Activated B cell treated with CpG ODN at 0.5 μM for 24 hours (primary cell): ENCODE results near the gene IL1B. TPM values are rescaled to one million over a fixed set of nuclear protein-coding genes. Genes with fewer than 3 reads are reported as not detected.
A peak's percentile ranks its signal among the peaks of the same experiment; 100 is the strongest.

Experiments
- ATAC-seq: fragments of 200-7000 bp; cut with Tn5 transposase; one replicate; pipeline ENCODE4 v1.10.0; 2021; ENCODE audit warnings: low read depth, mild to moderate bottlenecking, moderate library complexity
- CTCF ChIA-PET: fragments of 350-600 bp; sonication (Branson Sonifier 250); formaldehyde crosslinking; loops from one replicate; lab custom pipeline; 2021; ENCODE audit warnings: antibody characterized with exemption; lab: Charles Lee
- POLR2A ChIA-PET: fragments of 350-600 bp; sonication (Branson Sonifier 250); formaldehyde crosslinking; loops from one replicate; lab custom pipeline; 2021; ENCODE audit warnings: antibody characterized with exemption; lab: Charles Lee
- DNase-seq: peaks from one replicate; pipeline ENCODE4 v3.0.0; 2022
- H3K27ac Mint-ChIP-seq: one replicate; pipeline ENCODE4 v1.8.0; 2020; ENCODE audit warnings: mixed read lengths
- H3K27me3 Mint-ChIP-seq: one replicate; pipeline ENCODE4 v1.8.0; 2021; ENCODE audit warnings: mixed read lengths
- H3K36me3 Mint-ChIP-seq: one replicate; pipeline ENCODE4 v1.8.0; 2021; ENCODE audit warnings: low read depth, mixed read lengths
- H3K4me1 Mint-ChIP-seq: one replicate; pipeline ENCODE4 v1.8.0; 2021; ENCODE audit warnings: mixed read lengths
- H3K4me3 Mint-ChIP-seq: one replicate; pipeline ENCODE4 v1.8.0; 2020; ENCODE audit warnings: mild to moderate bottlenecking, mixed read lengths
- H3K9me3 Mint-ChIP-seq: one replicate; pipeline ENCODE4 v1.8.0; 2020; ENCODE audit warnings: mixed read lengths
- CTCF ChIP-seq: fragments of 200-600 bp; IDR thresholded peaks from one replicate; pipeline ENCODE4 v1.8.0; 2022; ENCODE audit warnings: antibody characterized with exemption, mild to moderate bottlenecking
- intact Hi-C: fragments of 100-400 bp; cut with micrococcal nuclease; formaldehyde crosslinking; loops from one replicate; pipeline ENCODE4 v1.15.1; 2024
- total RNA-seq: library from RNA; stranded (reverse); gene quantifications from 2 replicates; pipeline ENCODE4 v1.2.3, GENCODE V29; 2022

IL1B gene
- total RNA-seq, 1 donor from 2014 or later: 0.53 TPM

GRCh38 chr2:112881217-112881985 lies 44.8 kb upstream of the IL1B start:
- Mint-ChIP-seq H3K27ac (peak overlapping the region; percentile 77), H3K9me3 (no peaks in the 10 kb centered on the region), H3K4me3 (peak overlapping the region; percentile 16), H3K36me3 (no peaks in the 10 kb centered on the region), H3K27me3 (no peaks in the 10 kb centered on the region), H3K4me1 (peaks cover 31% of the 10 kb centered on the region)
- intact Hi-C loops: loop anchor here (1.0 kb wide), 1 partner anchor 40 kb away; no protein-coding TSS in a partner anchor
- no peak for DNase-seq
- ATAC-seq: peak; percentile 88
- no peak for TF ChIP-seq CTCF
- ChIA-PET CTCF (interaction anchor here (0.8 to 12.5 kb wide), 3 partner anchors 47 to 130 kb away, joined by 3 to 302 read pairs (median 4); no protein-coding TSS in a partner anchor), POLR2A (interaction anchor here (0.5 to 3.0 kb wide), 12 partner anchors 40 to 993 kb away, joined by 3 to 15 read pairs (median 6); partner anchors contain the start of genes CKAP2L and IL1B)

GRCh38 chr2:112880696-112881095 lies 44.1 kb upstream of the IL1B start:
- DNase-seq (no peak), ATAC-seq (peak; percentile 59)
- H3K27ac Mint-ChIP-seq: peak overlapping the region; percentile 77
- H3K36me3 Mint-ChIP-seq: no peaks in the 10 kb centered on the region
- H3K4me1 Mint-ChIP-seq: peaks cover 31% of the 10 kb centered on the region
- ChIA-PET CTCF (interaction anchor here (12.5 kb wide), 1 partner anchor 129 kb away, joined by 302 read pairs; no protein-coding TSS in a partner anchor), POLR2A (interaction anchor here (0.6 to 3.0 kb wide), 10 partner anchors 39 to 155 kb away, joined by 3 to 15 read pairs (median 6); partner anchors contain the start of genes CKAP2L and IL1B)
- peak overlapping the region; percentile 0 for H3K4me3 Mint-ChIP-seq
- no peak for TF ChIP-seq CTCF
- H3K27me3 Mint-ChIP-seq: no peaks in the 10 kb centered on the region
- intact Hi-C loops: loop anchor here (1.0 kb wide), 1 partner anchor 39 kb away; no protein-coding TSS in a partner anchor
- no peaks in the 10 kb centered on the region for H3K9me3 Mint-ChIP-seq

GRCh38 chr2:112880091-112880531 lies 43.5 kb upstream of the IL1B start:
- CTCF ChIA-PET: interaction anchor here (12.5 kb wide), 1 partner anchor 129 kb away, joined by 302 read pairs; no protein-coding TSS in a partner anchor
- Mint-ChIP-seq H3K36me3 (no peaks in the 10 kb centered on the region), H3K4me1 (peaks cover 31% of the 10 kb centered on the region), H3K27ac (peak overlapping the region; percentile 77), H3K4me3 (no peak overlapping the region), H3K27me3 (no peaks in the 10 kb centered on the region), H3K9me3 (no peaks in the 10 kb centered on the region)
- POLR2A ChIA-PET: interaction anchor here (1.0 to 3.0 kb wide), 4 partner anchors 44 to 155 kb away, joined by 3 to 15 read pairs (median 4); partner anchors contain the start of gene IL1B
- TF ChIP-seq CTCF: no peak
- intact Hi-C loops: no loop called here
- ATAC-seq: no peak
- DNase-seq: no peak

GRCh38 chr2:112879491-112880041 lies 43.0 kb upstream of the IL1B start:
- TF ChIP-seq CTCF: no peak
- no peak for DNase-seq
- intact Hi-C loops: no loop called here
- Mint-ChIP-seq H3K27me3 (no peaks in the 10 kb centered on the region), H3K4me1 (peaks cover 26% of the 10 kb centered on the region), H3K4me3 (no peak overlapping the region), H3K27ac (peak overlapping the region; percentile 77), H3K36me3 (no peaks in the 10 kb centered on the region), H3K9me3 (no peaks in the 10 kb centered on the region)
- POLR2A ChIA-PET: interaction anchor here (1.0 to 3.0 kb wide), 4 partner anchors 43 to 154 kb away, joined by 3 to 15 read pairs (median 4); partner anchors contain the start of gene IL1B
- ATAC-seq: no peak
- CTCF ChIA-PET: interaction anchor here (12.5 kb wide), 1 partner anchor 128 kb away, joined by 302 read pairs; no protein-coding TSS in a partner anchor
